ENCODE data around the gene PVALB.

DNA sequence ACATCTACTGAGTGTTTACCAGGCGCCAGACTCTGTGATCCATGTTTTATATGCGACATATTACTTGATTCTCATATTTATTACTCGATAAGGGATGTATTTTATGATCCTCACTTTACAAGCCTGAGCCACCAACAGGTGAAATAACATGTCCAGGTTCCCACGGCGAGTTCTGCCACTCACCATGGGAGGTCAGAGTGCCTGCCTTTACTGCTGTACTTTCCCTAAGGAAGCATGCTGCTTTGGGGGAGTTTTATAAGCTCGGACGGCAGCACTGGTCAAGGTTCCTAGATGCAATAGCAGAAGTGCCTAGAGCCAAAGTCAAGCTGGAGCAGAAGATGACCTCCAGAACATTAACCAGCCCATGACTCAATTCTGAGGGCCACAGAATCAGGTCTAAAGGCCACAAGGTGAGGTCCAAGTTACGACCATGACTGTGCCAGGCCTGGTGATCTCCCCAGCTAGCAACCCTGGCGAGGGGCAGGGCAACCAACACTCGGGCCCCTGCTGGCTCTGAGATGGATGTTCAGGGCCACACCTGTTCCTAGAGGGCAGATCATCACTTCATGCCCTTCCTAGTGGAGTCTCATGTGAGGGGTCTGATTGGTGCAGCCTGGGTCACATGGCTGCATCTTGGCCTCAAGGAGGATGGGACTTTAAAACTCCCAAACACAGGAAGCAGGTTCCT, 55.1 kb downstream of the PVALB start:
- TF ChIP-seq, protein P1, sequence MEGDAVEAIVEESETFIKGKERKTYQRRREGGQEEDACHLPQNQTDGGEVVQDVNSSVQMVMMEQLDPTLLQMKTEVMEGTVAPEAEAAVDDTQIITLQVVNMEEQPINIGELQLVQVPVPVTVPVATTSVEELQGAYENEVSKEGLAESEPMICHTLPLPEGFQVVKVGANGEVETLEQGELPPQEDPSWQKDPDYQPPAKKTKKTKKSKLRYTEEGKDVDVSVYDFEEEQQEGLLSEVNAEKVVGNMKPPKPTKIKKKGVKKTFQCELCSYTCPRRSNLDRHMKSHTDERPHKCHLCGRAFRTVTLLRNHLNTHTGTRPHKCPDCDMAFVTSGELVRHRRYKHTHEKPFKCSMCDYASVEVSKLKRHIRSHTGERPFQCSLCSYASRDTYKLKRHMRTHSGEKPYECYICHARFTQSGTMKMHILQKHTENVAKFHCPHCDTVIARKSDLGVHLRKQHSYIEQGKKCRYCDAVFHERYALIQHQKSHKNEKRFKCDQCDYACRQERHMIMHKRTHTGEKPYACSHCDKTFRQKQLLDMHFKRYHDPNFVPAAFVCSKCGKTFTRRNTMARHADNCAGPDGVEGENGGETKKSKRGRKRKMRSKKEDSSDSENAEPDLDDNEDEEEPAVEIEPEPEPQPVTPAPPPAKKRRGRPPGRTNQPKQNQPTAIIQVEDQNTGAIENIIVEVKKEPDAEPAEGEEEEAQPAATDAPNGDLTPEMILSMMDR (IDR thresholded peaks at IDR 0.05), result no peak
- TF ChIP-seq POLR2A (IDR thresholded peaks at IDR 0.05), result no peak
